22Rv1 (cell line): ENCODE results near the gene HOXC12.

Experiments
- H3K27ac ChIP-seq: fragments of 450-650 bp; 2 replicates; pipeline ENCODE4 v1.5.1; 2017
- CTCF ChIP-seq: fragments of 450-650 bp; IDR thresholded peaks from 2 replicates; pipeline ENCODE4 v1.5.1; 2017; ENCODE audit warnings: mild to moderate bottlenecking
- ZFX ChIP-seq: fragments of 450-650 bp; IDR thresholded peaks from 2 replicates; pipeline ENCODE4 v1.6.1; 2017; ENCODE audit warnings: antibody characterized with exemption, borderline replicate concordance

HOXC12 gene

GRCh38 chr12:53956251-53956887 is 1.7 kb downstream of the HOXC12 start:
- no peak for TF ChIP-seq ZFX
- TF ChIP-seq CTCF: no peak
- H3K27ac ChIP-seq: no peak overlapping the region

- H3K27ac ChIP-seq: no peak overlapping the region
- TF ChIP-seq ZFX (no peak), CTCF (no peak)
Observed at GRCh38 chr12:53956914-53957536, 2.3 kb downstream of the HOXC12 start.

GRCh38 chr12:53958128-53958527 is 3.4 kb downstream of the HOXC12 start:
- TF ChIP-seq ZFX (no peak), CTCF (no peak)
- no peak overlapping the region for H3K27ac ChIP-seq

- H3K27ac ChIP-seq: no peak overlapping the region
- TF ChIP-seq CTCF (no peak), ZFX (no peak)
Observed at GRCh38 chr12:53959314-53959713, 4.6 kb downstream of the HOXC12 start.

- no peak for TF ChIP-seq CTCF
- TF ChIP-seq ZFX: no peak
- H3K27ac ChIP-seq: no peak overlapping the region
Observed at GRCh38 chr12:53960187-53961024, 5.7 kb downstream of the HOXC12 start.

GRCh38 chr12:53961025-53961761 is 6.5 kb downstream of the HOXC12 start:
- TF ChIP-seq ZFX (no peak), CTCF (no peak)
- H3K27ac ChIP-seq: no peak overlapping the region
